NB4 (cell line): Measurements from ENCODE around the gene SMR3B.

ENCODE experiments used
- DNase-seq: peaks from one replicate; pipeline ENCODE4 v3.0.0; 2010; ENCODE audit warnings: low read depth
- H3K4me3 ChIP-seq: one replicate; pipeline ENCODE4 v1.5.1; 2011; ENCODE audit warnings: mild to moderate bottlenecking, low read depth, low read length, moderate library complexity
- CTCF ChIP-seq: IDR thresholded peaks from one replicate; pipeline ENCODE4 v1.5.1; 2012; ENCODE audit warnings: low read depth, low read length
- MYC ChIP-seq: IDR thresholded peaks from 2 replicates; pipeline ENCODE4 v1.6.1; 2011; ENCODE audit warnings: low read depth, low read length
- POLR2A ChIP-seq: IDR thresholded peaks from 2 replicates; pipeline ENCODE4 v1.6.1; 2011; ENCODE audit warnings: mild to moderate bottlenecking; ENCODE audit not compliant: insufficient read length; ENCODE audit errors: extremely low read depth
- TF ChIP-seq, protein P1 (sequence below): IDR thresholded peaks from 2 replicates; pipeline ENCODE4 v1.6.1; 2011; ENCODE audit warnings: low read depth, low read length

Gene SMR3B

DNA sequence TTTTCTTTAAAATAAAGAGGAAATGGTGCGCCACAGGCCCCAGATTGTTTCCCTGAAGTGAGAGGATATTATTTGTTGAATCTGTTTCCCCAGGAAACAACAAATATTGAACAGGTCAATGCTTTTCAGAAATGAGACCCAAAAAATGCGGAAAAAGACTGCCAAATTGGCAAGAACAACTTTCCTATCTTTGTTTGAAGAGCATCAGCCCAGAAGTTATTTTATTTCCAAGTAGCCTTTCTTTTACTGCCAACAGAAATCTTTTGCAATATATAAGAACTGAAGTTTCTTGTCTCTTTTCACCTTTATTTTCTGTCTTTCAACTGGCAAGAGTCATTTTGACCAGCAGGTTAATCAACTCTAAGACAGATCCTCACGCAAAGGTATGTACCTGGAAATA lies 22.5 kb upstream of the SMR3B start, which contains the start of gene SMR3A:
Gene SMR3A, plus strand, starts transcription at position 301 of the 400 bp plus-strand sequence. CDS start 1,356 bp downstream, outside the sequence.
- H3K4me3 ChIP-seq = no peak within 1 kb of the TSS
- TF ChIP-seq MYC = no peak
- no peak for TF ChIP-seq CTCF
- TF ChIP-seq POLR2A = no peak
- TF ChIP-seq, protein P1, sequence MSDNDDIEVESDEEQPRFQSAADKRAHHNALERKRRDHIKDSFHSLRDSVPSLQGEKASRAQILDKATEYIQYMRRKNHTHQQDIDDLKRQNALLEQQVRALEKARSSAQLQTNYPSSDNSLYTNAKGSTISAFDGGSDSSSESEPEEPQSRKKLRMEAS = no peak
- no peak for DNase-seq

DNA sequence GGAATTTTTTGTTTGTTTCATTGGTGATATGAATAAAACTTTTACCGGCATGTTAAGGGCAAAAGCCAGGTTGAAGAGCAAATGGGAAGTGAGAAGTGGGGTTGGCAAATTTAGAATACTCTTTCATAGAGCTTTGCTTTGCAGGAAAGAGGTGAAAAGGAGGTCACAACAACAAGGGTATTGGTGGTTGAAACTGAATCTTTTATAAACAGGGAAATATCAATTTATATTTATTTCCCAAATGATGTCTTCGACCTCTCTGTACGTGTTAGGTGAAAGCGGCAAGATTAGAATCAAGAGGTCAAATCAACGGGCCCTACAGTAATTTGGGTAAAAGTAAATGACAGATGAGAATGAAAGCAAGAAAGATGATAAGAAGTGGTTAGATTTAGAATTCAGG lies 18.9 kb upstream of the SMR3B start:
- TF ChIP-seq, protein P1 = no peak
- TF ChIP-seq CTCF = no peak
- no peak for TF ChIP-seq MYC
- no peak for TF ChIP-seq POLR2A
- no peak for DNase-seq
- no peak overlapping the region for H3K4me3 ChIP-seq

DNA sequence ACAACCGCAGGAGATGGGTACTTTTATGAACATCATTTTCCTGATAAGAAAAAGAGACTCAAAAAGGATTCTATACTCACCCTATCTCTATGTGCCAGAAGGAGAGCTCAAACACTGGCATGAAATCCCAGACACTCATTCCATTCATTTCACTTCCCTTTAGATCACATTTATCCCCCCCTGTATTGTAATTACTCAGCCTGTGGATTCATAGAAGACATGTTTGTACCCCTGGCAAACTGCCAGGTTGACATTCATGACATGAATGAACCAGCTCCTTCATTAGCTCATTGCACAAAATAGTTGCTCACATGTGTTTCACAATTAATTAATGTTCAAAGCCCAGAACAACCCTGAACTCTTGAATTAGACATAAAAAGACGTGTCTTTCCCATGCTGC lies 17.5 kb upstream of the SMR3B start:
- no peak for DNase-seq
- TF ChIP-seq, protein P1 = no peak
- TF ChIP-seq CTCF = no peak
- H3K4me3 ChIP-seq = no peak overlapping the region

- TF ChIP-seq CTCF (no peak), MYC (no peak), POLR2A (no peak)
- TF ChIP-seq, protein P1 = no peak
- no peak overlapping the region for H3K4me3 ChIP-seq
- DNase-seq = no peak
Observed at GRCh38 chr4:70367813-70368212, 15.1 kb upstream of the SMR3B start.

- DNase-seq = no peak
- H3K4me3 ChIP-seq = no peak overlapping the region
- TF ChIP-seq POLR2A (no peak), CTCF (no peak), MYC (no peak)
- TF ChIP-seq, protein P1 = no peak
Observed at GRCh38 chr4:70371987-70372386, 10.9 kb upstream of the SMR3B start.

- no peak overlapping the region for H3K4me3 ChIP-seq
- no peak for DNase-seq
- TF ChIP-seq POLR2A = no peak
- TF ChIP-seq, protein P1 = no peak
- TF ChIP-seq MYC = no peak
- TF ChIP-seq CTCF = no peak
Observed at GRCh38 chr4:70372760-70373159, 10.2 kb upstream of the SMR3B start.
